Pons (tissue), 1 donor: ENCODE results near the gene MBOAT1.

Experiments used
- DNase-seq: peaks from one replicate; pipeline ENCODE4 v3.0.0-alpha.2; 2016; ENCODE audit warnings: low spot score

The MBOAT1 gene

DNA sequence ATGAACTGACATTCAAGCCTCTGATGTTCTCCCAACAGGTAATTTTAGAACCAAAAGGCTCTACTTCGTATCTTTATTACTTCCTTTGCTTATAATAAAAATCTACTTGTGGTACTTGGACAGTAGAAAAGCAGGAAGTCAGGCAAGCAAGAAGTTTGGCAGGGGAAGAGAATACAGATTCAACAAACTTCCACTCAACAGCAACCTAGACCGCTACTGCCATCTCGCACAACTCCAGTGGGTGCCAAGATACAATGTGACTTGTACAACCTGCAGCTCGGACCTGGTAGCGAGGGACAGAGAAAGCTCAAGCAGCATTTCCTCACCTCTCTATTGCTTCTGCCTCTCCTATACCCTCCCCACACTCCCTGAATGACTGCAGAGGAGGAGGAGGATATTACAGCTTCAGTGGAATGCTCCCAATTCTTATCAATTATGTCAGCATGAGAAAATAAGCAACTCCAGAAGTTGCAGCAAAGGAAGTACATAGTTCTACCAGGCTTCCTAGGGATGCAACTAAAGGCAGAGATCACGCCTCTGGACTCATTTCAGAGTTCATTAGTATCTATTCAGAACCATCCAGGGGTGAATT lies 76.5 kb downstream of the MBOAT1 start:
- no peak for DNase-seq

DNA sequence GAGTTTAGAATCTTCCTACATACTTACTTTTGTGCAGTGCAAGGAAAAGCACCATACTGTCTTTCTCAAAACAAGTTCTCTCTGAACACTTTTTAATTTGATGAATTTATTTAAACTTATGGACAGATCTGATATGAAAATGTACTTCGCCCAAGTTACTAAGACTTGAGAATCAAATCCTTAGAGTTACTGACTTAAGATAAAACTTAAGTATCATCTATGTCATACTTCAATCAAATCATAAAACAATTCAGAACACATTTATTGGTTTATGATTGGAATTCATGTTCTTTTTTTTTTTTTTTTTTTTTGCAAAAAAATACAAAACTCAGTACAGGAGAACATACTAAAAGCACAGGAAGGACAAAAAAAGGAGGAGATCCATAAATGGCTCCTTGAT lies 77.7 kb downstream of the MBOAT1 start:
- DNase-seq = no peak

DNA sequence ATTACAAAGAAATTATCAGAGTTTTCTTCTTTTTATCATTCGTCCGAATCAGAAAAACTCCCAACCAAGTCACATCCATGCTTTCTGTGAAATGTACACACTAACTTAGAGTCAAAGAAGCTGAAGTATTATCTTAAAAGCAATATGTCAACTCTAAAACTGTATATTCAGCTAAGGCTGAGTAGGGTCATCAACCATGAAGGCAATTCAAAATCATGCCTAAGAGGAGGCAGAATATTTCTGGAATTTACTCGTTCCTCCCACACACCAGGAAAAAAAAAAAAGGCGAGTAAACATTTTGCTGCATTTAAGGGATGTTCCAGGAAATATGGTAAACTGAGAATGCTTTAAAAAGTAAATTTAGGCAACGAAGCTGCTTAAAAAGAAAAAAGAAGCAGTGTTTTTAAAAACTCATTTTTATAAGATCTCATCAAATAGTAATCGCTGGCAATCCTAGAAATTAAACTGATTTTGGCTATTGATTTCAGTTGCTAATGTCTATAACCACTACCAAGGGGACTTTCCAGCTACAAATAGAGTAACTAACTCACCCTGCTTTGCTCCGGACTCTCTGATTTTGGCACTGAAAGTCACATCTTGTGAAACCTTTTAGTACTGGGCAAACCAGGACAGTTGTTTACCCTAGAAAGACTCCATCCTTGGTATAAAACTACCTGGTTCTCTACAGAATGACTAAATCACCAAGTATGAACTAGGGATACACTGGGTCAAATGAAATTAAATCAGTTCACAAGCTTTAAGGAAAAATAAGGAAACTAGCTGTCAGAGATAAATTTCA lies 82.8 kb downstream of the MBOAT1 start:
- no peak for DNase-seq

DNA sequence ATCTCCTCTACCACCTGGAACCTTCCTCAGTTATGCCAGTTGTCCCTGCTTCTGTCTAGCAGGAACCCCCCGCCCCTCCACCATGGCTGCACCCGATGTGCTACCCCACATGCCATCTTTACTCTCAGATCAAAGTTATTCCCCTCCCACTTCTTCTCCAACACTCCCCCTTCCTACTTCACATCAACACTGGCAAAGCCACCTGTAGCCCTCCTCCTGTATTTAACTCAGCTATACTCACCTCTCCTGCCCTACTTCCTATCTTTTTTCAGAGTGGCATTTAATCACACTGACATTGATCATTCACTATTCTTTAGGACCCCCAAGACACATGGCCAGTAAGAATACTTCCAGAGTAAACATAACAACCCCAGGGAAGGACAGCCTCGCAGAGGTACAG lies 84.3 kb downstream of the MBOAT1 start:
- no peak for DNase-seq

DNA sequence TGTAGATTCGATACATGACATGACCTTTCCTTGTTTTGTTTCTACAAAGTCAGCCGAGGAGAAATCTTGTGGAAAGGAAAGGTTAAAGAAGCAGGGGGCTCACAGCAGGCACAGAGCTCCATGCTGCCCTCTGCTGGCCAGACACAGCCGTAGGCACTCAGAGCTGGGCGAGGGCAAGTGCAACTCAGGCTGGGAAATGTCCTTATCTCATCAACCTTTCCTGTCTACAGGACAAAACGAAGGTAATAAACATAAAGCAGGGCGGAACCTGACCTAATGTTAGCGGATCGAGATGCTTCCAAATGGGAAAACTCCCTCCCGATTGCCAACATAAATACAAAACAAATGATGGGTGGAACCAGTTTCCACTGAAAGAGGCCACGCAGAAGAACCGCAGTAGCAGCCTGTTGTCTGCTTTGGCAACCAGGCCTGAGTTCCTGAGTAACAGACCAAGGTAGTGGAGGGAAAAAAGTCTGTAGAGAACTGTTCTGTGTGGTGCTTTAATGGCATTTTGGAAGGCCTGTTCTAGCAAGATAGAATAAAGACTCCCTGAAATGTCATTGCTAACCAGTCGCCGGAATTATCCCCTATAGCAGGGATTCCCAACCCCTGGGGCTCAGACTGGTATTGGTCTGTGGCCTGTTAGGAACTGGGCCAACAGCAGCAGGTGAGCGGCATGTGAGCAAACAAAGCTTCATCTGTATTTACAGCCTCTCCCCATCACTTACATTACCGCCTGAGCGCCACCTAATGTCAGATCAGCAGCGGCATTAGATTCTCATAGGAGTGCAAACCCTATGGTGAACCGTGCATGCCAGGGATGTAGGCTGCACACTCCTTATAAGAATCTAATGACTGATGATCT lies 85.2 kb downstream of the MBOAT1 start:
- DNase-seq = peak; percentile 85

DNA sequence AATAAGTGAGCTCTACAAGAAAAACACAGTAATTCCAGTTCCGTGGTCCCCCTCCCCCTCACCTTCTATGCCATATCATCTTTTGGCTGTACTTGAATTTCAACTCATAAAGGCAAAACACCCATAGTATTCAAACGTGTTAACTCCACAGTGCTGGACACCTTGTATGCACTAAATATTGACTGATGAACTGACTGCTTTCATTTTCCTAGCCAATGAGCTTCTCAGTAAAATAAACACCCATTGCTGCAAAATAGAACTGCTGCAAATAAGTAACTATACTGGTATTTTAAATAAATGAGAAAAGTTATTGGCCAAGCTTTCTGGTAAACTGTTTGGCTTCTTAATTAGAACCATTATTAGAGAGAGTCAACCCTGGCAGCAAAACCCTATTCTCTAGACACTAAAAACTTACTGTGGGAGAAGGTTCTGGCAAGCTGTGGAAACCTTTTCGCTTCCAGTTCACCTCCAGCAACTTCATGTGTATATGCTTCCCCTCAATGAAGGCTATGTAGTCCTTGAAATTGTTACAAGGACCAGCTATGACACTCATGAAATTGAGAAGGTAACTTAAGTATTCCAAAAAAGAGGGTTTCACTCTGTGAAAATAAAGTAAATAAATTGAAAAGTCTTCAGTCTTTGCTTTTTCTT lies 86.0 kb downstream of the MBOAT1 start:
- DNase-seq = peak; percentile 54

DNA sequence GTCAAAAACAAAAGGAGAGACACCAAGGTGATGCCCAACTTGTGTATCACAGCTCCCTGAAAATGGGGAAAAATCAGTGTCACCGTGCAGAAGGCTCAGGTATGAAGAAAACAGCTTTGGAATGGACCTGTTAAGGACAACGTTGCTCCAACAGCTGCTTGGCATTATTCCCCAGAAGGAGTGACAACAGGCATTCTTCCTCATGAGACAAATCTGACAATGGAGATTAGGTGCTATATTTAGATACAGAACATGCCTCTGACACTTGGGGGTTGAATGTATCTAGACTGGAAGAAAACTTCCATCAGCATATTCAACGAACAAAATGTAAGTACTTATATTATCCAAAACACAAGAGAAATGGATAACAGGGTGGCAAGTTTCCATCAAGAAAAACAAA lies 87.7 kb downstream of the MBOAT1 start:
- no peak for DNase-seq

DNA sequence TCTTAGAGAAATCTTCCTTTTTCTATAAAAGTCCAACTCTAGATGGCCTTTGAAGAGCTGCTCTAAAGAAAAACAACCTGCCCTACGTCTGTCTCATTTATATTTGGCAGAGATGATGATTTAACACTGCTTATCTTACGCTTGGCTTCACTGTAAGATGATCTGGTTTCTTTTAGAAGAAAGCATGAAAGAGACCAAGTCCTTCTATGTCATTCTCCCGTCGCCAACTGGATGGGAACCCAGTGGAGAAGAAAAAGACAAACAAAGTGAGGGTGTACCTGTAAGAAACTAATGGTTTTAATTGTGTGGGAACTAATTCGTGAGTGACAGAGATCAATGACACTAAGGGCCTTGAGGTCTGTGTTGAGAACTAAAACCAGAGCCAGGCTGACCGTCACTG lies 92.8 kb downstream of the MBOAT1 start:
- DNase-seq = no peak

DNA sequence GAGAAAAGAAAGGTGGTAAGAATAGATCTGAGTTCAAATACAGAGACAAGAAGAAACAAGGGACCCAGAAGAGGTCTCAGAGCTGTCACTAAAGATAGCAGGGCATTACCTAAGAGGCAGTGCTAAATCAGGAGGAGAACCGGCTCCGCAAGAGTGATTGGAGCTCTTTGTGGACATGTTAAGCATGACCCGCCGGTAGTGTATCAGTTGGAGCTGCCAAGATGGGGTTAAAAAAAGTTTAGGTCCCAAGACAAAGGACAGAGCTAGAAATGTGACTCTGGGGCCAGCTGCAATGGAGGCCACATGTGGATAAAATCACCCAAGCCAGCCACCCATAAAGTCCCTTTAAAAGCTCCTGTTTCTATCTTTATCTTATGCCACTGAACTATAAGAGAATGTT lies 93.4 kb downstream of the MBOAT1 start:
- no peak for DNase-seq

DNA sequence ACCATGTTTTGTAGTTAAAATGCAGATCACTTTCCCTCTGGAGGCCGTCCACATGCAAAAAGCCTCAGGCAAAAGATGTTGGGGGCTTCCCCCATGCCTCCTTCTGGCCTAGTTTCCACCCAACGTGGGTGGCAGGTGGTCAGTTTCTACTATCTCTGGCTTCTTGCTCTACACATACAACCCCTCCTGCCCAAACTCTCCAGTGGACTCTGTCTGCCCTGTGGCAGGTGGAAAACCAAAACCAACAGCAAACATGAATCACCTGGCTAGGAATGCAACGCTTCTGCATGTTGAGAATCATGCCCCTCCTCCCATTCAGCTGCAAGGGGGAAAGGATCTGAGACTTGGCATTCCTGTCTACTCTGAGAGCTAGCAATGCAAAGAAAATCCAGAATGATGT lies 94.8 kb downstream of the MBOAT1 start:
- DNase-seq = no peak

DNA sequence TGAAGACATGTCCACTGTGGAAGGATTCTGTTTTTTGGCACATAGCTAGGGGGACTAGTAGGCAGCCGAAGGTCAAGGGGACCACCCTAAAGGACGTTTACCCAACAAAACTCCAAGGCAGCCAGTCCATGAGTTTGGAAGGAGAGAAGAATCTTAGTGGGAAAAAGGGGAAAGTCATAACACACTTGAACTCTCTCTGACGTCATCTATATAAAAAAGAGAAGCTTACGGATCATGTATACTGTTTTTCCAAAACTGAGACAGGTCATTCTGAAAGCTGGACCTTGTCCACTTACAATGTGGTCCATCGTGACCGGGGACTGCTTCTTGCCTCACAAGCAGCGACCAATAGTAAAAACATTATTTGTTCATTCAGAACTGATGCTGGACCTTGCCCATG lies 95.5 kb downstream of the MBOAT1 start:
- no peak for DNase-seq

DNA sequence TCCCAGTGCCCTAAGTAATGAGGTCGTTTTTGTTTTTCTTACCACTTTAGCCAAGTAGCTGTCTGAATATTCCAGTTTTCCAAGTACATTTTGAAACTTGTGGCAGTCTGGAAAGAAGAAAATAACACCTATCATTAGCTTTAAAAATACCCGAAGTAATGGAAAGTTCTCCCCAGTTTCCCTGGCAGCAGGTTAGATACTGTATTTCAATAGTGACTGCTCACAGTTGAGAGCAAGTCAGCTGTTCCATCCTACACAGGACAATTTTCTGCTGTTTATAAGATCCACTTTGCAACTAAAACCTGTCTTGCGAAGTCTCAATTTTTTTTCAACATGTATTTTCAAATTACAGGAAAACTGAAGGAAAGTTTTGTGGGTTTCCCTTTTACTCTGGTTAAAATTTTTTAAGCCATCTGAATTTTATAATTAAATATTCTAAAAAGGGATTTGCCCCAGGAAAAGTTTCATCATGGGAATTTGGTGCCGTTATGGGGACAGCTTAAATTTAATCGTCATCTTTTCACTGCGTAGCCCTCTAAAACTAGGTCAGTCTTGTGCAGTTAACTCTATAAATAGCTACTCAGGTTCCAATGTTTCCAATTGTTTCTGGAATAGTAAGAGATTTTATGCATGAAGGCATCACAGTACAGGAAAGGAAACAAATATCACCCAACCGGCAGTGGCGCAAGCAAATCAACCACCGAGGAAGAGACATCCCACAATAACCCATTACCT lies 96.9 kb downstream of the MBOAT1 start:
- no peak for DNase-seq

DNA sequence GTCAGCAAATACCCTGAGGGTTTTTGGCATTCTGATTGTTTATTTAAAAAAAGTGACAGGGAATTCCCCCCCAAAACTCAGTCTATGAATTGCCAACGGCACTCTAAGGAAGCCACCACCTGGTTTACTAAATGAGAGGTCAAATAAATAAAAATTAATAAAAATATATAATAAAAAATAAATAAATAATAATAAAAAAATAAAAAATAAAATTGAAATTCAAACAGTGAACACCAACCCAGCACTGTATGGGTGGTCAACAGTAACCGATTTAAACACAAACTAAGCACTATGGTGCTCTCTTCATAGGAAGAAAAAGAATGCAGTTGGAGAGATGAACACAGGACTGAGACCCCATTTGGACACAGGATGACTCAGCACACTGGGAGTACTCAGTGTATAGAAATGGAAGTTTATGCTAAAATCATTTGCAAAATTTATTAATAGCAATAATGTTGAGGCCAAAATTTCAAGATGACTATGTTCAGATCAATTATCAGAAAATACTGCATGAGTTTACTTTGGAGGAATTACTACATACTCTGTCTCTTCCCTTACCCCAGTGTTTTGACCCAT lies 98.5 kb downstream of the MBOAT1 start:
- no peak for DNase-seq

DNA sequence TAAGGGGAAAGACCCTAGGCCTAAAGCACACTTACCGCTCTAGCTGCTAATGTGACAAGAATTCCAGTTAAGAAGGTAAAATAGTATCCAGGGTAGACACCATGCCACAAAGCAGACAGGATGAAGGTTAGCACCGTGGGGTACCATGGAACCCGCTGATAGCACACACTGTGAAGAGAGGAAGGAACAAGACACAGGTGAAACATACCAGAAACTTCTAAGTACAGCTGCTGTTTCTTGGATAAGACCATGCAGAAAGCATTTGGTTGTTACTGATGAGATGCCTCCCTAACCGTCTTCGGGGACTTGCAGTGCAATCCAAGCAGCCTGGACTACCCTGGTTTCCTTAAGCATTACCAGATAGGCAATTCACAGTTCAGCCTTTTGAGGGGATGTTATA lies 99.4 kb downstream of the MBOAT1 start:
- no peak for DNase-seq

DNA sequence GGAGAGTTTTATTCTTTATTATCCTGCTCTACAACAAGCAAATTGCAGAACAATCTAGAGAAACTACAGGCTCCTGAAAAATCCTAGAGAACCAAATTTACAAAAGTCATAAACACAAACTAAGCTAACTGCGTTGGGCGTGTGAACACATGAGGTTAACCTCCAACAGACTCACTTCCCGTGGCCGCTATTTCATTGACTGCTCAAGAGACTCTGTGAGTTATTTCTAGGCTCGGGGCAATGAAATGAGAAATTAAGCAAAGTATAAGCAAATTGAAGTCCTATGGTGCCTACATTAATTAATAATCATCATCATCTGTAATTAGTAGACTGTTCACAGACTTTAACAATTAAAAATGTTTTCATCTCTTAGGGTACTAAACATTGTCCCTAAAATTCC lies 100.0 kb downstream of the MBOAT1 start:
- DNase-seq = no peak

DNA sequence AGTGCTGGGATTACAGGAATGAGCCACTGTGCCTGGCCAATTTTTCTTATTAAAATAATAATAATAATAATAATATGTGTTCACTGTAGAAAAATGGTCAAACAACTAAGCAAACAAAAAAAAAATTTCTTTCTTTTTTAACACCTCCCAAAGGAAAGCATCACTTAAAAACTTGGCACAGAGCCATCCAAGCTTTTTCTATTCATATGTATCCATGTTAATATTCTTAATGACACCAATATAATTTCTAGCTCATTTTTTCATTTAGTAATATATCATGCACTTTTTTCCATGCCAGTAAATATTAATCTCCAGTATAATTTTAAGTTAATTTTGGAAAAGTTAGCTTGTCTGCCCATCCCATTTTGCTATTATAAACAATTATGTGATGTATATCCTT lies 101.8 kb downstream of the MBOAT1 start:
- no peak for DNase-seq

DNA sequence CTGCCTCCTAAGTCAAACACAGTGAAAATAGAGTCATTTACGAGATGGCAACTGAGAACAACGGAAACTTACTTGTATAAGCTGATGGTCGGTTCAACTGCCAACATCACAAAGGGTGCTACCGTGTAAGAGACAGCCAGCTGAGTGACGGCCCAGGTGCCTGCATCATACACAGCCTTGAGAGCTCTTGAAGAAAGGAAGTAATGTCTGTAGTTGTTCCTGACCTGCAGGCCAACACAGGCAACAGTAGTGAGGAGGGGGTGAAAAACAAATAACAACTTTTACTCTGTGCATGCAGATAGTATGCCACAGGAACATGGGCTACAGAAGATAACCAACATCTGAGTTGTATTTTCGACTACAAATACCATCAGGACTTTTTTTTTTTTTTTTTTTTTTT lies 102.7 kb downstream of the MBOAT1 start:
- DNase-seq = no peak

DNA sequence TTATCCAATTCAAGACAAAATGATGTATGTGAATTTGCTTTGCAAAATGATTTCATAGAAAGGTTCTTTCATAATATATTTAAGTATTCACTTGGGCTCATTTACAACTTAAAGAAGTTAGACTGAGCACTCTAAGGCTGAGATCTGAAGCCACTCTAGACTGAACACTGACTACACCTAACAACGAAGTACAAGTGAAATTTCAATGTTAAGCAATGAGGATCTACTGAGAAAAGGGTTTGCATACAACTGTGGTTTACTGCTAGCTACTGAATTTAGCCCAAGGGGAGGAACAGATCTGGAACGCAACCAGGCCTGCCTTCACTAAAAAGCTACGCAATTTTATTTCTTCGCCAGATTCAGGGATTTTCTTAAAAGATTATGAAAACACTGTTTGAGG lies 106.4 kb downstream of the MBOAT1 start:
- no peak for DNase-seq

DNA sequence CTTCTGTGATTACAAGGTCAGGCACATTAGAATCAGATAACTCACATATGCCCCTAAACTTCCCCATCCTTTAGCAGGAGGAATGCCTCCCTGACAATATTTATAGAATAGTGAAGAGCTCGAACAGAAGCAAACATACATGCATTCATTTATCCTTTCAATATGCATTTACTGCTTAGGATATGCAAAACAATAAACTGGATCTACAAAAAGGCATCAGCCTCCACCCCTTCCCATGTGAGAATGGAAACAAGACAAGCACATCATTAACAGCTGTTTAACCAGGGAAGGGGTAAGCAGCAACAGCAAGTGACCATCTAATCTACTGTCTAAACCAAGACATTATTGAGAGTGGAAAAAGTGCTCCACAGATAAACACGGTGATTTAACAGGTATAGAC lies 107.6 kb downstream of the MBOAT1 start:
- no peak for DNase-seq

DNA sequence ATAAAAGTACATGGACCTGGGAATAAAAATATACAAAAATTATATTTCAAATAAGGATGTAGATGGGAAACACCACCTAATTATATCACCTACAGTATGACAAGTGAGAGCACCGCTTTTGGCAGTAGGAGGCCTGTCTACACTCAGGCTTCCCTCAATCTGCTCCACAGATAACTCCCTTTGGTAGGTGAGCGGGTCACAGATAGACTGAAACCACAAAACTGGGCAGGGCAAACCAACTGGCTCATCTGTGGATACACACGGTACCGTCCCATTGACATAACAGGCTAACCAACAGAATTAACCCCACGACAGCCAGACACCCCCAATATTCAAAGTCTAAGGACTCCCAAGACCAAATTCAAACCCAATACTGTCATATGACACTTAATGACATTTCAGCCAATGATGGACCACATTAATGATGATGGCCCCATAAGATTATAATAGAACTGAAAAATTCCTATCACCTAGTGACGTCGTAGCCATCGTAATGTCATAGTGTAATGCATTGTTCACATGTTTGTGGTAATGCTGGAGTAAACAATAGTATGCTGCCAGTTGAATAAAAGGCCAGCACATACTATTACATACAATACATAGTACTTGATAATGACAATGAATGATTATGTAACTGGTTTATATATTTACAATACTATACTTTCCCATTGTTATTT lies 109.7 kb downstream of the MBOAT1 start:
- DNase-seq = no peak

DNA sequence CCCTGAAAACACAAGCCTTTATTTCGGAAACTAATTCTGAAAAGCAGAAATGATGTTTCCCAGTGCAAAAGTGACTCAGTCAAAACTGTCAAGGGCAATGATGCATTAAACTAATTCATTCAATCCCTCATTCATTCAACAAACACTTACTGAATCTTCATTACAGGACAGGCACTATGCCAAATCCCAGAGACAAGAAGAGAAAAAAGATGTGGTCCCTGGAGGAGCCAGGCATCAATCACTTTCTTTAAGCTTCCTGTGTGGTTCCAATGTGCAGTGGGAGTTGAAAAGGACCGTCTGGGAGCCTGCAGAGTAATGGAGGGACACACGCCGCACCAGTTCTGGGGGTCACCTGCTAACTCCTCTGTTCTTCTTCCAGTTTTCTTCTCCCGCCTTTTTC lies 113.1 kb downstream of the MBOAT1 start:
- no peak for DNase-seq
